Left ventricle myocardium inferior (tissue), 1 donor: Measurements from ENCODE around the gene DHRSX. TPM values are rescaled to one million over a fixed set of nuclear protein-coding genes. Genes with fewer than 3 reads are reported as not detected.

ENCODE experiments used
- DNase-seq: peaks from one replicate; pipeline ENCODE4 v3.0.0-alpha.2; 2020
- H3K27ac ChIP-seq: fragments of 200-600 bp; replicated peaks from 2 replicates; pipeline ENCODE4 v1.8.0; 2021
- H3K27me3 ChIP-seq: fragments of 200-600 bp; 2 replicates; pipeline ENCODE4 v1.8.0; 2021; ENCODE audit warnings: low read depth
- H3K36me3 ChIP-seq: fragments of 200-600 bp; 2 replicates; pipeline ENCODE4 v1.8.0; 2021
- H3K4me1 ChIP-seq: fragments of 200-600 bp; 2 replicates; pipeline ENCODE4 v1.8.0; 2021
- H3K4me3 ChIP-seq: fragments of 200-600 bp; 2 replicates; pipeline ENCODE4 v1.8.0; 2021; ENCODE audit warnings: mild to moderate bottlenecking, moderate library complexity
- H3K9me3 ChIP-seq: fragments of 200-600 bp; replicated peaks from 2 replicates; pipeline ENCODE4 v1.8.0; 2021
- CTCF ChIP-seq: fragments of 200-600 bp; IDR thresholded peaks from 2 replicates; pipeline ENCODE4 v1.8.0; 2021; ENCODE audit warnings: antibody characterized with exemption, mild to moderate bottlenecking, borderline replicate concordance
- intact Hi-C: fragments of 100-400 bp; cut with micrococcal nuclease; formaldehyde crosslinking; loops from one replicate; pipeline ENCODE4 v1.11.0; 2022
- total RNA-seq: library from RNA; stranded (reverse); fragmentation: NEBNext Ultra II Directional; extraction: Animal tissue kit (Norgen Biotek cat#: 25700); gene quantifications from one replicate; pipeline ENCODE4 v1.2.1, GENCODE V29; 2021
- donor health status: DM: no; HTN: yes; CAD: no; lungs with severe emphysema.

DHRSX gene
- total RNA-seq, 1 donor from 2014 or later: 35.3 TPM

- Histone ChIP-seq H3K4me1 (peaks cover 13% of the 10 kb centered on the region), H3K4me3 (no peak overlapping the region), H3K27me3 (no peaks in the 10 kb centered on the region), H3K9me3 (no peaks in the 10 kb centered on the region), H3K27ac (no peak overlapping the region), H3K36me3 (peaks cover 8% of the 10 kb centered on the region)
- intact Hi-C loops: no loop called here
- no peak for DNase-seq
- no peak for TF ChIP-seq CTCF
Measured at GRCh38 chrX:2451501-2452316, 49.1 kb downstream of the DHRSX start.

GRCh38 chrX:2450681-2451080 lies 50.1 kb downstream of the DHRSX start:
- Histone ChIP-seq H3K4me1 (peaks cover 13% of the 10 kb centered on the region), H3K9me3 (no peaks in the 10 kb centered on the region), H3K27ac (no peak overlapping the region), H3K36me3 (peaks cover 9% of the 10 kb centered on the region), H3K4me3 (no peak overlapping the region), H3K27me3 (no peaks in the 10 kb centered on the region)
- no peak for DNase-seq
- no peak for TF ChIP-seq CTCF
- intact Hi-C loops: no loop called here

- no peaks in the 10 kb centered on the region for H3K9me3 ChIP-seq
- DNase-seq: no peak
- intact Hi-C loops: no loop called here
- peaks cover 13% of the 10 kb centered on the region for H3K4me1 ChIP-seq
- no peak overlapping the region for H3K27ac ChIP-seq
- no peak overlapping the region for H3K4me3 ChIP-seq
- peaks cover 9% of the 10 kb centered on the region for H3K36me3 ChIP-seq
- no peaks in the 10 kb centered on the region for H3K27me3 ChIP-seq
- TF ChIP-seq CTCF: no peak
Measured at GRCh38 chrX:2449135-2449886, 51.5 kb downstream of the DHRSX start.

GRCh38 chrX:2447484-2447883 lies 53.3 kb downstream of the DHRSX start:
- H3K4me1 ChIP-seq: peaks cover 14% of the 10 kb centered on the region
- TF ChIP-seq CTCF: no peak
- no peak overlapping the region for H3K27ac ChIP-seq
- intact Hi-C loops: no loop called here
- no peaks in the 10 kb centered on the region for H3K9me3 ChIP-seq
- peaks cover 9% of the 10 kb centered on the region for H3K36me3 ChIP-seq
- H3K27me3 ChIP-seq: no peaks in the 10 kb centered on the region
- H3K4me3 ChIP-seq: no peak overlapping the region
- no peak for DNase-seq

- TF ChIP-seq CTCF: no peak
- peaks cover 15% of the 10 kb centered on the region for H3K4me1 ChIP-seq
- DNase-seq: no peak
- no peak overlapping the region for H3K4me3 ChIP-seq
- no peak overlapping the region for H3K27ac ChIP-seq
- H3K27me3 ChIP-seq: no peaks in the 10 kb centered on the region
- H3K36me3 ChIP-seq: peaks cover 10% of the 10 kb centered on the region
- no peaks in the 10 kb centered on the region for H3K9me3 ChIP-seq
- intact Hi-C loops: no loop called here
Measured at GRCh38 chrX:2446815-2447214, 54.0 kb downstream of the DHRSX start.
